ENCODE measurements around the gene TCHHL1.

TCHHL1 gene

DNA sequence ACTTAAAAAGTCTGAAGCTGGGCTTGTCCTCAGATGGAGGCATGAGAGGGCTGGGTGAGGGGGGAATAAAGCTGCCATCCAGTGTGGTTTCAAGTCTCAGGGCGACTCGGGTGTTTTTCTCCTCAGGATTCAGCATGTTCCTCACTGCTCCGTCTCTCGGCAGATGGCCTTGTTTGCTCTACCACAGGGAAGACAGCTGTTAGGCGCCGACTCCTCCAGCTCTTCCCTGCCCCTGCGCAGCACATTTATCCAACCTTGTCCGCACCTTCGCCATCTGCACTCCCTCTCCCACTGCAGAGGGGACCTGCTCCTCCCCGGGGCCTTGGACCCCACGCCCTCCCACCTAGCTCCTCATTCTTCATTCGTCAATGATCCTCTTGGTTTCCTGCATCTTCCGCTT is 35.5 kb downstream of the TCHHL1 start:
- TF ChIP-seq CTCF (IDR thresholded peaks at IDR 0.05; ENCODE audit: low read depth, low read length), result no peak
- no peaks in the 10 kb centered on the region for H3K9me3 ChIP-seq
- H3K27me3 ChIP-seq, result peaks cover 39% of the 10 kb centered on the region
- H3K36me3 ChIP-seq, result no peaks in the 10 kb centered on the region
- no peaks in the 10 kb centered on the region for H3K4me1 ChIP-seq
- no peak for DNase-seq
- no peak overlapping the region for H3K4me3 ChIP-seq (ENCODE audit: low read depth, low read length)

- TF ChIP-seq CTCF (IDR thresholded peaks at IDR 0.05; ENCODE audit: low read depth, low read length), result peak; percentile 93
- peaks cover 36% of the 10 kb centered on the region for H3K27me3 ChIP-seq
- no peak overlapping the region for H3K4me3 ChIP-seq (ENCODE audit: low read depth, low read length)
- H3K36me3 ChIP-seq, result no peaks in the 10 kb centered on the region
- no peaks in the 10 kb centered on the region for H3K4me1 ChIP-seq
- H3K9me3 ChIP-seq, result no peaks in the 10 kb centered on the region
- DNase-seq, result peak; percentile 80
Observed at GRCh38 chr1:152052606-152053005, 36.3 kb downstream of the TCHHL1 start.

DNA sequence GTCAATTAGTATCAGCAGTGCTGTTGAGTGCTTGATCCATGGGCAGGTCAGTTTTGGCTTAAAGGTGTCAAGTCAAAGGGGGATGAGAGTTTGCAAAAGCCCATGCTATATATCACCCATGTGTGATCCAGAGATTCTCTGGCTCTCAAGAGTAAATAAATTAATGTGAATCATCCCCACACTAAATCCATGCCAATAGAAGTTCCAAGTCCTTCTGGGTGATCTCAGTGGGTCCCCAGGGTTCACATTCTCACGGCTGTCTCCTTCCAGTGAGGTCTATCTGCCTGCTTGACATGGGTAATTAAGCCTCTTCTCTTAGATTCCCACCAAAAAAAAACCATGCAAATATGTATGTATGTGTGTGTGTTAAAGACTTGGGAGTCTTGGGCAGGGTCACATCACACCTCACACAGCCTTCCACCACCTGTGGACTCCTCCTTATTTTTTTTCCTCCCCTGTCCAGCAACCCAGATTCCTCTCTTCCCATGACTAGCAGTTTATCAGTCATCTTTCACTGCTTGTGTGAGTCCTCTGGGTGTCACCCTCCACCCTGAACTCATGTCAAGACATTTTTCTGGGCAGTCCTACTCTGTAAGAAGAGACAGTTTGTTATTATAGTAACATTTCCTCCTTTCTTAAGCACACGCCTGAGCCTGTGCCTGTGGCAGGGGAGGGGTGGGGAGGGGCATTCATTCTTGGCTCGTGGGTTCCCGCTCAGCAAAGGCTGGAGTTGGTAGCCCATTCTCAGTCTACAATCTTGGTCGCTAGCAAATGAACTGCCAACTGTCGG is 37.8 kb downstream of the TCHHL1 start:
- no peaks in the 10 kb centered on the region for H3K9me3 ChIP-seq
- no peak for TF ChIP-seq CTCF (IDR thresholded peaks at IDR 0.05; ENCODE audit: low read depth, low read length)
- no peak overlapping the region for H3K4me3 ChIP-seq (ENCODE audit: low read depth, low read length)
- H3K27me3 ChIP-seq, result peaks cover 33% of the 10 kb centered on the region
- DNase-seq, result no peak
- no peaks in the 10 kb centered on the region for H3K36me3 ChIP-seq
- peaks cover 4% of the 10 kb centered on the region; the same call in 1 of the 2 replicates for H3K4me1 ChIP-seq

- Histone ChIP-seq H3K27me3 (peaks cover 19% of the 10 kb centered on the region), H3K9me3 (no peaks in the 10 kb centered on the region), H3K4me1 (peaks cover 4% of the 10 kb centered on the region; the same call in 1 of the 2 replicates), H3K36me3 (no peaks in the 10 kb centered on the region), H3K4me3 (ENCODE audit: low read depth, low read length) (no peak overlapping the region)
- DNase-seq, result no peak
- no peak for TF ChIP-seq CTCF (IDR thresholded peaks at IDR 0.05; ENCODE audit: low read depth, low read length)
Observed at GRCh38 chr1:152049291-152050083, 39.4 kb downstream of the TCHHL1 start.

GRCh38 chr1:152048416-152049009 is 40.4 kb downstream of the TCHHL1 start:
- Histone ChIP-seq H3K9me3 (no peaks in the 10 kb centered on the region), H3K4me1 (peaks cover 4% of the 10 kb centered on the region; the same call in 1 of the 2 replicates), H3K27me3 (peaks cover 9% of the 10 kb centered on the region), H3K4me3 (ENCODE audit: low read depth, low read length) (peak overlapping the region; percentile 46), H3K36me3 (no peaks in the 10 kb centered on the region)
- no peak for TF ChIP-seq CTCF (IDR thresholded peaks at IDR 0.05; ENCODE audit: low read depth, low read length)
- peak; percentile 90 for DNase-seq
